Measurements from ENCODE around the gene RANBP1. TPM values are rescaled to one million over a fixed set of nuclear protein-coding genes. Genes with fewer than 3 reads are reported as not detected.
A peak's percentile ranks its signal among the peaks of the same experiment; 100 is the strongest.

Gene RANBP1
- total and polyA plus RNA-seq, 3 donors from 2014 or later: 247 to 318 (median 284) TPM

DNA sequence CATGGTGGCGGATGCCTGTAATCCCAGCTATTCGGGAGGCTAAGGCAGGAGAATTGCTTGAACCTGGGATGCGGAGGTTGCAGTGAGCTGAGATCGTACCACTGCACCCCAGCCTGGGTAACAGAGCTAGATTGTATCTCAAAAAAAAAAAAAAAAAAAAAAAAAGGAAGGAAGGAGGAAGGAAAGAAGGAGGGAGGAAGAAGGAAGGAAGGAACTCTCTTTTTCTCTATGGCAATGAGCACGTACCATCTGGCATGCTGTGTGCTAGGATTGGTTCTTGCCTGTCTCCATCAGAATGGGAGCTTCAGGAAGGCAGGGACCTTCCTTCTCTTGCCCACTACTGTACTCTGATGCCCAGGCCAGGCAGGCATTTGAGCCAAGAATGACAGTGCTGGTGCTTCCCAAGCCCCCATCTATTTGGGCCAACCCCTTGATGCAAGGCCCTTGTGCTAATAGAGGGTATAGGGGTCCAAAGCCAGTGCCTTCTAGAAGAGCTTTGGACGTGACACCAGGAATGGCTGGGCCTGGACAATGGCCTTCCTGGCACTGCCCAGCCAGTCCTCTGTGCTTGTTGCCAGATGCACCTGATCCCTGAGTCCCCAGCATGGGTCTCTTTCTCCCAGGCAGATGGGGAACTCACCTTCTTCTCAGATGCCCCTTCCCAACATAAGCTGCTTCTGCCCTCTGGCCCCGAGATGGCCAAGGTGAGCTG is 46.4 kb upstream of the RANBP1 start:
- Histone ChIP-seq H3K27ac (no peak overlapping the region), H3K9me3 (no peaks in the 10 kb centered on the region), H3K4me3 (no peak overlapping the region), H3K4me1 (no peaks in the 10 kb centered on the region), H3K27me3 (no peaks in the 10 kb centered on the region), H3K36me3 (ENCODE audit: low read depth, missing control alignments) (no peaks in the 10 kb centered on the region)
- WGBS, 2 donors: 89 to 92% methylated on average over 7 of the region's 7 CpGs
- intact Hi-C loops (cut with DNase I; ENCODE audit: low total_unique reads): no loop called here
- no peak for DNase-seq
- no peak for TF ChIP-seq POLR2A (IDR thresholded peaks at IDR 0.05)
- TF ChIP-seq, protein P1, sequence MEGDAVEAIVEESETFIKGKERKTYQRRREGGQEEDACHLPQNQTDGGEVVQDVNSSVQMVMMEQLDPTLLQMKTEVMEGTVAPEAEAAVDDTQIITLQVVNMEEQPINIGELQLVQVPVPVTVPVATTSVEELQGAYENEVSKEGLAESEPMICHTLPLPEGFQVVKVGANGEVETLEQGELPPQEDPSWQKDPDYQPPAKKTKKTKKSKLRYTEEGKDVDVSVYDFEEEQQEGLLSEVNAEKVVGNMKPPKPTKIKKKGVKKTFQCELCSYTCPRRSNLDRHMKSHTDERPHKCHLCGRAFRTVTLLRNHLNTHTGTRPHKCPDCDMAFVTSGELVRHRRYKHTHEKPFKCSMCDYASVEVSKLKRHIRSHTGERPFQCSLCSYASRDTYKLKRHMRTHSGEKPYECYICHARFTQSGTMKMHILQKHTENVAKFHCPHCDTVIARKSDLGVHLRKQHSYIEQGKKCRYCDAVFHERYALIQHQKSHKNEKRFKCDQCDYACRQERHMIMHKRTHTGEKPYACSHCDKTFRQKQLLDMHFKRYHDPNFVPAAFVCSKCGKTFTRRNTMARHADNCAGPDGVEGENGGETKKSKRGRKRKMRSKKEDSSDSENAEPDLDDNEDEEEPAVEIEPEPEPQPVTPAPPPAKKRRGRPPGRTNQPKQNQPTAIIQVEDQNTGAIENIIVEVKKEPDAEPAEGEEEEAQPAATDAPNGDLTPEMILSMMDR (IDR thresholded peaks at IDR 0.05): no peak

GRCh38 chr22:20071524-20071972 is 44.4 kb upstream of the RANBP1 start:
- WGBS, 2 donors: 85 to 87% methylated on average over 8 of the region's 8 CpGs
- Histone ChIP-seq H3K9me3 (no peaks in the 10 kb centered on the region), H3K36me3 (ENCODE audit: low read depth, missing control alignments) (no peaks in the 10 kb centered on the region), H3K4me1 (no peaks in the 10 kb centered on the region), H3K27ac (no peak overlapping the region), H3K27me3 (no peaks in the 10 kb centered on the region), H3K4me3 (no peak overlapping the region)
- intact Hi-C loops (cut with DNase I; ENCODE audit: low total_unique reads): no loop called here
- DNase-seq: no peak
- no peak for TF ChIP-seq POLR2A (IDR thresholded peaks at IDR 0.05)
- TF ChIP-seq, protein P1 (IDR thresholded peaks at IDR 0.05): no peak

GRCh38 chr22:20076627-20077172 is 39.2 kb upstream of the RANBP1 start:
- H3K9me3 ChIP-seq: no peaks in the 10 kb centered on the region
- H3K4me3 ChIP-seq: no peak overlapping the region
- TF ChIP-seq, protein P1 (IDR thresholded peaks at IDR 0.05): no peak
- no peak for TF ChIP-seq POLR2A (IDR thresholded peaks at IDR 0.05)
- H3K27me3 ChIP-seq: no peaks in the 10 kb centered on the region
- DNase-seq: no peak
- no peak overlapping the region for H3K27ac ChIP-seq
- intact Hi-C loops (cut with DNase I; ENCODE audit: low total_unique reads): no loop called here
- 71 to 72% methylated on average over 6 of the region's 6 CpGs for WGBS, 2 donors
- no peaks in the 10 kb centered on the region for H3K36me3 ChIP-seq (ENCODE audit: low read depth, missing control alignments)
- H3K4me1 ChIP-seq: peaks cover 8% of the 10 kb centered on the region

DNA sequence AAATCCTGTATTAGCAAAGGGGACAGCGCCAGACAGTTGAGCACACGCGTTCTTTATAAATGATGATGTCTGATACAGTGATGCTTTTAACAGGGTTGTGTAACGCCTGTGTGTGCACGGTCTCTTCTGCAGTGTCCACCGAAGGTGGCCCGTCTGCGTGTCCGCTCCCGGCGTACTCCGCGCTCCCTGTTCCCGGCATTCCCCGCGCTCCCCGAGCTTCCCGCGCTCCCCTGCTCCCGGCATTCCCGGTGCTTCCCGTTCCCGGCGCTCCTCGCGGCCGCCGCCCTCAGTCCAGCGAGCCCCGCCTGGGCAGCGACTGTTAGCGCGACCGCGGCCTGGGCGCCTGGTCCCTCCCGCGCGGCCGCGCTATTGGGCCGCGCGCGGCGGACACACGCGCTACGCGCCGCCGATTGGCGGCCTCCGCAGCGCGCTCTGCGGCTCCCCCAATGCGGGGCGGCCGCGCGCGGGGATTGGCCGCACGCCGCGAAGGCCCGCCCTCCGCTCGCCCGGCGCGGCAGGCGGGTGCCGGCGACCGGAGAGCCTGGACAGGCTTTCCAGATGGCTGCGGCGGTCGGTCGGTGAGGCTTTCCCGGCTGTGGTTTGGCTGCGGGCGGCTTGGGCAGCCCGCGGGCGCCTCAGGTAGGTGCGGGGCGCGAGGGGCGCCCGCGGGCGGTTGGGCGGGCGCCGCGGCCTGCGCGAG is 36.0 kb upstream of the RANBP1 start, which contains the start of gene DGCR8:
TSS of gene DGCR8 (plus strand) at position 497 of the 700 bp plus-strand sequence. CDS start 5,723 bp downstream, outside the sequence.
- peak within 1 kb of the TSS; percentile 72 to 94 for H3K27ac ChIP-seq
- intact Hi-C loops (cut with DNase I; ENCODE audit: low total_unique reads): no loop called here
- TF ChIP-seq, protein P1 (IDR thresholded peaks at IDR 0.05): no peak
- no peak for TF ChIP-seq POLR2A (IDR thresholded peaks at IDR 0.05)
- 0 to 1% methylated on average over 16 to 27 of the region's 100 CpGs for WGBS, 2 donors
- DNase-seq: peak; percentile 96
- H3K4me1 ChIP-seq: peaks cover 34% of the 10 kb centered on the region
- H3K9me3 ChIP-seq: no peaks in the 10 kb centered on the region
- no peaks in the 10 kb centered on the region for H3K27me3 ChIP-seq
- H3K4me3 ChIP-seq: peak within 1 kb of the TSS; percentile 80 to 95
- no peaks in the 10 kb centered on the region for H3K36me3 ChIP-seq (ENCODE audit: low read depth, missing control alignments)
